Mesenchymal stem cell (in vitro differentiated cells and primary cell): ENCODE data around the gene ZNF92. TPM values are rescaled to one million over a fixed set of nuclear protein-coding genes. Genes with fewer than 3 reads are reported as not detected.

Experiments used
- DNase-seq: peaks from one replicate; pipeline ENCODE4 v3.0.0-alpha.2; 2013
- H2AFZ ChIP-seq: one replicate; pipeline ENCODE4 v1.6.1; 2013; ENCODE audit warnings: low read depth, mild to moderate bottlenecking, control low read depth, inconsistent platforms, low read length, moderate library complexity
- H2AK5ac ChIP-seq: 2 replicates; pipeline ENCODE4 v1.6.1; 2013; ENCODE audit warnings: low read length, moderate library complexity, mild to moderate bottlenecking, inconsistent platforms; ENCODE audit not compliant: severe bottlenecking
- H2BK120ac ChIP-seq: one replicate; pipeline ENCODE4 v1.6.1; 2013; ENCODE audit warnings: low read depth, mild to moderate bottlenecking, inconsistent platforms, low read length, moderate library complexity
- H2BK12ac ChIP-seq, 2 experiments: one replicate each; pipeline ENCODE4 v1.6.1; 2013; ENCODE audit warnings: inconsistent platforms in 2 of 2, low read length in 2 of 2, mild to moderate bottlenecking in 2 of 2, moderate library complexity in 2 of 2, control low read depth in 1 of 2
- H2BK15ac ChIP-seq: one replicate; pipeline ENCODE4 v1.6.1; 2013; ENCODE audit warnings: mild to moderate bottlenecking, low read depth, inconsistent platforms; ENCODE audit not compliant: poor library complexity, severe bottlenecking
- H2BK5ac ChIP-seq: 2 replicates; pipeline ENCODE4 v1.6.1; 2013; ENCODE audit warnings: low read depth, mild to moderate bottlenecking, low read length, control low read depth, inconsistent platforms; ENCODE audit not compliant: poor library complexity, severe bottlenecking
- H3K14ac ChIP-seq, 2 experiments: one replicate each; pipeline ENCODE4 v1.6.1; 2013; ENCODE audit warnings: inconsistent platforms in 2 of 2, low read length in 2 of 2, control low read depth in 1 of 2, mild to moderate bottlenecking in 1 of 2, moderate library complexity in 1 of 2
- H3K18ac ChIP-seq, 2 experiments: one replicate each; pipeline ENCODE4 v1.6.1; 2013; ENCODE audit warnings: inconsistent platforms in 2 of 2, low read length in 2 of 2, control low read depth in 1 of 2, low read depth in 1 of 2, mild to moderate bottlenecking in 1 of 2
- H3K23ac ChIP-seq, 2 experiments: one replicate each; pipeline ENCODE4 v1.6.1; 2013; ENCODE audit warnings: inconsistent platforms in 2 of 2, low read length in 2 of 2, mild to moderate bottlenecking in 2 of 2, moderate library complexity in 2 of 2, control low read depth in 1 of 2
- H3K27ac ChIP-seq: 2 replicates; pipeline ENCODE4 v1.5.1; 2013; ENCODE audit warnings: mild to moderate bottlenecking, moderate library complexity, low read length, control low read depth, inconsistent platforms; ENCODE audit not compliant: poor library complexity, severe bottlenecking
- H3K27me3 ChIP-seq, 2 experiments: 2 replicates each; pipeline versions ENCODE4 v1.6.1 to v1.7.0; 2013; ENCODE audit warnings: low read length in 2 of 2, mild to moderate bottlenecking in 2 of 2, moderate library complexity in 2 of 2, control low read depth in 1 of 2, inconsistent platforms in 1 of 2; ENCODE audit not compliant: control insufficient read depth in 1 of 2, insufficient read depth in 1 of 2
- H3K36me3 ChIP-seq, 2 experiments: 2 replicates each; pipeline versions ENCODE4 v1.6.1 to v1.7.0; 2013; ENCODE audit warnings: low read length in 2 of 2, control low read depth in 1 of 2, inconsistent platforms in 1 of 2, low read depth in 1 of 2, mild to moderate bottlenecking in 1 of 2; ENCODE audit not compliant: insufficient read depth in 2 of 2, control insufficient read depth in 1 of 2
- H3K4ac ChIP-seq, 2 experiments: one replicate each; pipeline ENCODE4 v1.6.1; 2013; ENCODE audit warnings: inconsistent platforms in 2 of 2, low read length in 2 of 2, mild to moderate bottlenecking in 2 of 2, moderate library complexity in 2 of 2, control low read depth in 1 of 2, low read depth in 1 of 2
- H3K4me1 ChIP-seq: 2 replicates; pipeline ENCODE4 v1.6.1; 2013; ENCODE audit warnings: low read depth, low read length, control low read depth; ENCODE audit not compliant: control insufficient read depth, insufficient read depth
- H3K4me2 ChIP-seq: 2 replicates; pipeline ENCODE4 v1.6.1; 2013; ENCODE audit warnings: low read length, mild to moderate bottlenecking, inconsistent platforms; ENCODE audit not compliant: poor library complexity, severe bottlenecking
- H3K4me3 ChIP-seq, 2 experiments: 2 replicates each; pipeline versions ENCODE4 v1.5.1 to v1.7.0; 2013; ENCODE audit warnings: low read length in 2 of 2, mild to moderate bottlenecking in 2 of 2, control low read depth in 1 of 2, low read depth in 1 of 2; ENCODE audit not compliant: insufficient read depth in 1 of 2
- H3K79me1 ChIP-seq: replicated peaks from 2 replicates; pipeline ENCODE4 v1.6.1; 2013; ENCODE audit warnings: mild to moderate bottlenecking, control low read depth, low read length, inconsistent platforms; ENCODE audit not compliant: poor library complexity, severe bottlenecking
- H3K9ac ChIP-seq: 2 replicates; pipeline ENCODE4 v1.7.0; 2013; ENCODE audit warnings: mild to moderate bottlenecking, low read length, moderate library complexity
- H3K9me3 ChIP-seq: 2 replicates; pipeline ENCODE4 v1.7.0; 2013; ENCODE audit warnings: mild to moderate bottlenecking, low read length; ENCODE audit not compliant: control insufficient read depth
- H4K8ac ChIP-seq: one replicate; pipeline ENCODE4 v1.6.1; 2013; ENCODE audit warnings: inconsistent platforms, mild to moderate bottlenecking, low read length, moderate library complexity
- H4K91ac ChIP-seq: one replicate; pipeline ENCODE4 v1.6.1; 2013; ENCODE audit warnings: mild to moderate bottlenecking, low read length, inconsistent platforms
- WGBS: methylation state at CpG from one replicate; pipeline ENCODE4 v1.1.7; 2013; ENCODE audit warnings: mixed read lengths; 5-methylcytosine and 5-hydroxymethylcytosine counted together
- polyA plus RNA-seq, 2 experiments: library from polyadenylated mRNA; stranded (reverse); fragments of 200-250 nt; gene quantifications; one replicate each; pipeline ENCODE4 v1.2.3, GENCODE V29; 2013

The ZNF92 gene
- 4.9 TPM for polyA plus RNA-seq (2013, experiment 1 of 2)
- polyA plus RNA-seq (2013, experiment 2 of 2), result 5.1 TPM

GRCh38 chr7:65373608-65374351, at the start of gene ZNF92:
Gene ZNF92, plus strand, starts transcription at chr7:65373855. Its CDS starts 143 bp downstream, at chr7:65373998.
- under 1% methylated on average over 44 of the region's 44 CpGs for WGBS
- H3K79me1 ChIP-seq, result peaks cover 3% of the 10 kb centered on the region

DNA sequence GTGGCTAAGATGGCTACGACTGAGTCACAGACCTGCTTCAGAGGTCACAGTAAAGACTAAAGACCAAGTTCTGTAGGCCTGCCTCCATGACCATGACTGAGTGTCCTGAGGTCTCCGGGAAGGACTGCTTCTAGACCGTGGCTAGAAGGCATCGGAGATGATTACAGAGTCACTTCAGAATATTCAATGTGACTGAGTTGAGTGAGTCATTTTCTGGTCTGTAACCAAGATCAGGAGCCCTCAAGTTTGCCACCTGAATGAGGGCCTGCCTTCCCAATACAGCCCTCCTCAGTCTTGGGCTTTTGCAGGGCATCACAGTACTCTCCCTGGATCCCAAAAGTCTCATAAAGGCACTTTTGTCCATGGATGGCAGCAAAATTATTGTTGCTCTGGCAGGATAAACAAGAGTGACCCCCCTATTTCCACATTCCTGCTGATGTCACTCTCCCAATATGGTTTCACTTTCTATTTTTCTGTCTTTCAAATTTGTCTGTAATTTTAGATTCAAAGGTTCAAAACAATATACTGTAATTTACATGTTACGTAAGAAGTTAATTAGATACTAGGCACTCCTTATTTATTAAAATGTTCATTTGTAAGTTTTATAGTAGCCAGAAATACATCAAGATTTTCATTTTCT, 47.7 kb upstream of the ZNF92 start:
- Histone ChIP-seq H3K14ac (no peak overlapping the region), H3K27me3 (no peaks in the 10 kb centered on the region), H3K27ac (no peak overlapping the region), H4K91ac (peak overlapping the region; percentile 28), H2BK12ac (no peak overlapping the region), H2AFZ (no peak overlapping the region), H2BK15ac (no peak overlapping the region), H3K36me3 (no peaks in the 10 kb centered on the region), H3K4ac (no peak overlapping the region), H3K4me1 (no peaks in the 10 kb centered on the region), H2AK5ac (no peak overlapping the region), H3K79me1 (no peaks in the 10 kb centered on the region), H4K8ac (peak overlapping the region; percentile 7), H3K9me3 (no peaks in the 10 kb centered on the region), H3K4me2 (no peak overlapping the region), H3K23ac (no peak overlapping the region), H2BK120ac (no peak overlapping the region), H2BK5ac (no peak overlapping the region), H3K4me3 (no peak overlapping the region), H3K9ac (no peak overlapping the region), H3K18ac (peak overlapping the region in 1 of 2 experiments; percentile 18)
- 95% methylated on average over 4 of the region's 5 CpGs for WGBS
- DNase-seq, result peak; percentile 33

More at GRCh38 chr7:65373608-65374351, at the start of gene ZNF92:
- Histone ChIP-seq H3K27ac (peak within 1 kb of the TSS; percentile 77), H4K91ac (no peak within 1 kb of the TSS), H2AFZ (peak within 1 kb of the TSS; percentile 20), H3K9me3 (no peaks in the 10 kb centered on the region), H2AK5ac (no peak within 1 kb of the TSS), H3K23ac (no peak within 1 kb of the TSS), H3K4ac (no peak within 1 kb of the TSS), H3K4me1 (peaks cover 2% of the 10 kb centered on the region), H2BK5ac (no peak within 1 kb of the TSS), H3K18ac (peak within 1 kb of the TSS; percentile 61 to 80), H3K4me3 (peak within 1 kb of the TSS; percentile 84 to 96), H3K14ac (no peak within 1 kb of the TSS), H4K8ac (peak within 1 kb of the TSS; percentile 94), H2BK15ac (peak within 1 kb of the TSS; percentile 26), H3K27me3 (no peaks in the 10 kb centered on the region), H2BK120ac (no peak within 1 kb of the TSS), H3K36me3 (peaks cover 5 to 9% of the 10 kb centered on the region in 2 experiments), H3K9ac (peak within 1 kb of the TSS; percentile 98), H2BK12ac (no peak within 1 kb of the TSS), H3K4me2 (peak within 1 kb of the TSS; percentile 81)
- DNase-seq, result peak; percentile 96

- Histone ChIP-seq H3K27me3 (no peaks in the 10 kb centered on the region), H3K36me3 (no peaks in the 10 kb centered on the region), H2BK15ac (no peak overlapping the region), H3K9me3 (no peaks in the 10 kb centered on the region), H3K9ac (no peak overlapping the region), H2BK120ac (no peak overlapping the region), H3K4me2 (no peak overlapping the region), H3K4me3 (no peak overlapping the region), H4K91ac (no peak overlapping the region), H3K18ac (no peak overlapping the region), H3K4ac (no peak overlapping the region), H3K4me1 (no peaks in the 10 kb centered on the region), H2AFZ (no peak overlapping the region), H4K8ac (no peak overlapping the region), H2BK12ac (no peak overlapping the region), H3K79me1 (no peaks in the 10 kb centered on the region), H2AK5ac (no peak overlapping the region), H3K14ac (no peak overlapping the region), H3K23ac (no peak overlapping the region), H3K27ac (no peak overlapping the region), H2BK5ac (no peak overlapping the region)
- DNase-seq, result no peak
- 67% methylated on average over 1 of the region's 2 CpGs for WGBS
Observed at GRCh38 chr7:65338346-65338745, 35.3 kb upstream of the ZNF92 start.

GRCh38 chr7:65339257-65339656, 34.4 kb upstream of the ZNF92 start:
- Histone ChIP-seq H3K9me3 (no peaks in the 10 kb centered on the region), H3K4me2 (no peak overlapping the region), H2BK15ac (no peak overlapping the region), H2AK5ac (no peak overlapping the region), H3K27ac (no peak overlapping the region), H3K14ac (no peak overlapping the region), H3K18ac (no peak overlapping the region), H3K79me1 (no peaks in the 10 kb centered on the region), H3K4me1 (no peaks in the 10 kb centered on the region), H2AFZ (no peak overlapping the region), H3K36me3 (no peaks in the 10 kb centered on the region), H3K27me3 (no peaks in the 10 kb centered on the region), H2BK120ac (no peak overlapping the region), H4K8ac (no peak overlapping the region), H4K91ac (no peak overlapping the region), H3K9ac (no peak overlapping the region), H3K4me3 (no peak overlapping the region), H3K23ac (no peak overlapping the region), H2BK12ac (no peak overlapping the region), H3K4ac (no peak overlapping the region), H2BK5ac (no peak overlapping the region)
- no peak for DNase-seq
- 93% methylated on average over 2 of the region's 3 CpGs for WGBS
